Ishikawa (cell line): ENCODE measurements around the gene CASTOR2.

Source experiments
- CEBPB ChIP-seq: IDR thresholded peaks from 2 replicates; pipeline ENCODE4 v1.6.1; 2012
- CREB1 ChIP-seq: IDR thresholded peaks from 2 replicates; pipeline ENCODE4 v1.6.1; 2012; ENCODE audit warnings: low read depth
- EGR1 ChIP-seq: IDR thresholded peaks from 2 replicates; pipeline ENCODE4 v1.6.1; 2012
- EP300 ChIP-seq: IDR thresholded peaks from 2 replicates; pipeline ENCODE4 v1.6.1; 2012; ENCODE audit warnings: borderline replicate concordance
- FOXM1 ChIP-seq: IDR thresholded peaks from 2 replicates; pipeline ENCODE4 v1.6.1; 2012; ENCODE audit warnings: low read depth, borderline replicate concordance
- NFIC ChIP-seq: IDR thresholded peaks from 2 replicates; pipeline ENCODE4 v1.6.1; 2012
- RAD21 ChIP-seq: IDR thresholded peaks from 2 replicates; pipeline ENCODE4 v1.6.1; 2012; ENCODE audit warnings: low read depth
- TAF1 ChIP-seq: IDR thresholded peaks from 2 replicates; pipeline ENCODE4 v1.6.1; 2012; ENCODE audit warnings: low read depth, mild to moderate bottlenecking
- TCF12 ChIP-seq: IDR thresholded peaks from 2 replicates; pipeline ENCODE4 v1.6.1; 2012; ENCODE audit warnings: low read depth
- TEAD4 ChIP-seq: IDR thresholded peaks from 2 replicates; pipeline ENCODE4 v1.6.1; 2012
- YY1 ChIP-seq: IDR thresholded peaks from 2 replicates; pipeline ENCODE4 v1.6.1; 2012; ENCODE audit warnings: low read depth
- ZBTB7A ChIP-seq: IDR thresholded peaks from 2 replicates; pipeline ENCODE4 v1.6.1; 2012; ENCODE audit warnings: low read depth
- TF ChIP-seq, protein P1 (sequence below): IDR thresholded peaks from 2 replicates; pipeline ENCODE4 v1.6.1; 2012
- TF ChIP-seq, protein P2 (sequence below): IDR thresholded peaks from 2 replicates; pipeline ENCODE4 v1.6.1; 2012; ENCODE audit warnings: low read depth, mild to moderate bottlenecking

DNA sequence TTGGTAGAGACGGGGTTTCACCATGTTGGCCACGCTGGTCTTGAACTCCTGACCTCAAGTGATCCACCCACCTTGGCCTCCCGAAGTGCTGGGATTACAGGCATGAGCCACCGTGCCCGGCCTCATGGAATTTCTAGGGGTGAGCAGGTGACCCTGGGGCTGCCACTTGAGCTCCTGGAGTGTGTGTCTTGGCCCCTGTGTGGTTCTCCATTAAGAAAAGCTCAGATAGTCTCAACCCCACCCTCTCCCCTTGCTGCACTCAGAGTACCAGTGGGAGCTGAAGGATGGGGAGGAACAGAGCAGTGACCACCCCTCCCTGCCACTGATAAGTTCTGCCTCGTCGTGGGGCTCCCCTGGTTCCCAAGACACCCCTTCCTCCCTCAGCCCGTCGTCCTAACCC is 63.8 kb downstream of the CASTOR2 start:
- no peak for TF ChIP-seq EP300
- TF ChIP-seq, protein P1, sequence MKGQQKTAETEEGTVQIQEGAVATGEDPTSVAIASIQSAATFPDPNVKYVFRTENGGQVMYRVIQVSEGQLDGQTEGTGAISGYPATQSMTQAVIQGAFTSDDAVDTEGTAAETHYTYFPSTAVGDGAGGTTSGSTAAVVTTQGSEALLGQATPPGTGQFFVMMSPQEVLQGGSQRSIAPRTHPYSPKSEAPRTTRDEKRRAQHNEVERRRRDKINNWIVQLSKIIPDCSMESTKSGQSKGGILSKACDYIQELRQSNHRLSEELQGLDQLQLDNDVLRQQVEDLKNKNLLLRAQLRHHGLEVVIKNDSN = no peak
- no peak for TF ChIP-seq CEBPB
- TF ChIP-seq, protein P2, sequence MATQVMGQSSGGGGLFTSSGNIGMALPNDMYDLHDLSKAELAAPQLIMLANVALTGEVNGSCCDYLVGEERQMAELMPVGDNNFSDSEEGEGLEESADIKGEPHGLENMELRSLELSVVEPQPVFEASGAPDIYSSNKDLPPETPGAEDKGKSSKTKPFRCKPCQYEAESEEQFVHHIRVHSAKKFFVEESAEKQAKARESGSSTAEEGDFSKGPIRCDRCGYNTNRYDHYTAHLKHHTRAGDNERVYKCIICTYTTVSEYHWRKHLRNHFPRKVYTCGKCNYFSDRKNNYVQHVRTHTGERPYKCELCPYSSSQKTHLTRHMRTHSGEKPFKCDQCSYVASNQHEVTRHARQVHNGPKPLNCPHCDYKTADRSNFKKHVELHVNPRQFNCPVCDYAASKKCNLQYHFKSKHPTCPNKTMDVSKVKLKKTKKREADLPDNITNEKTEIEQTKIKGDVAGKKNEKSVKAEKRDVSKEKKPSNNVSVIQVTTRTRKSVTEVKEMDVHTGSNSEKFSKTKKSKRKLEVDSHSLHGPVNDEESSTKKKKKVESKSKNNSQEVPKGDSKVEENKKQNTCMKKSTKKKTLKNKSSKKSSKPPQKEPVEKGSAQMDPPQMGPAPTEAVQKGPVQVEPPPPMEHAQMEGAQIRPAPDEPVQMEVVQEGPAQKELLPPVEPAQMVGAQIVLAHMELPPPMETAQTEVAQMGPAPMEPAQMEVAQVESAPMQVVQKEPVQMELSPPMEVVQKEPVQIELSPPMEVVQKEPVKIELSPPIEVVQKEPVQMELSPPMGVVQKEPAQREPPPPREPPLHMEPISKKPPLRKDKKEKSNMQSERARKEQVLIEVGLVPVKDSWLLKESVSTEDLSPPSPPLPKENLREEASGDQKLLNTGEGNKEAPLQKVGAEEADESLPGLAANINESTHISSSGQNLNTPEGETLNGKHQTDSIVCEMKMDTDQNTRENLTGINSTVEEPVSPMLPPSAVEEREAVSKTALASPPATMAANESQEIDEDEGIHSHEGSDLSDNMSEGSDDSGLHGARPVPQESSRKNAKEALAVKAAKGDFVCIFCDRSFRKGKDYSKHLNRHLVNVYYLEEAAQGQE = no peak
- TF ChIP-seq EGR1 = no peak
- TF ChIP-seq TAF1 = no peak
- no peak for TF ChIP-seq NFIC
- TF ChIP-seq TCF12 = no peak
- no peak for TF ChIP-seq TEAD4
- no peak for TF ChIP-seq RAD21
- no peak for TF ChIP-seq CREB1
- TF ChIP-seq FOXM1 = no peak
- TF ChIP-seq ZBTB7A = no peak
- TF ChIP-seq YY1 = no peak
